ENCODE data around the gene HYLS1. TPM values are rescaled to one million over a fixed set of nuclear protein-coding genes. Genes with fewer than 3 reads are reported as not detected.
A peak's percentile ranks its signal among the peaks of the same experiment; 100 is the strongest.

The HYLS1 gene
- total RNA-seq, 1 experiment from 2014 or later: 8.1 TPM

- no peak for TF ChIP-seq SMAD4 (CRISPR knock-in tag; IDR thresholded peaks at IDR 0.05)
- TF ChIP-seq PRRX2 (CRISPR knock-in tag; IDR thresholded peaks at IDR 0.05): no peak
- TF ChIP-seq AFF4 (CRISPR knock-in tag; IDR thresholded peaks at IDR 0.05; ENCODE audit: borderline replicate concordance): no peak
- TF ChIP-seq ZNF416 (CRISPR knock-in tag; IDR thresholded peaks at IDR 0.05): no peak
- no peak for TF ChIP-seq ZNF512 (CRISPR knock-in tag; IDR thresholded peaks at IDR 0.05; ENCODE audit: borderline replicate concordance)
- TF ChIP-seq ZNF317 (CRISPR knock-in tag; IDR thresholded peaks at IDR 0.05; ENCODE audit: borderline replicate concordance, low read depth): no peak
- no peak for TF ChIP-seq TEAD1 (CRISPR knock-in tag; IDR thresholded peaks at IDR 0.05)
- no peak for TF ChIP-seq ZNF281 (CRISPR knock-in tag; IDR thresholded peaks at IDR 0.05)
- TF ChIP-seq GABPB1 (CRISPR knock-in tag; IDR thresholded peaks at IDR 0.05): no peak
- TF ChIP-seq PRDM15 (CRISPR knock-in tag; IDR thresholded peaks at IDR 0.05): no peak
Measured at GRCh38 chr11:125902277-125902926, 14.9 kb downstream of the HYLS1 start (continued).

GRCh38 chr11:125902927-125903710 lies 15.7 kb downstream of the HYLS1 start, which contains the start of gene PUS3:
Gene PUS3 (minus strand): TSS chr11:125903206. CDS start chr11:125896284, 6,922 bp downstream.
- POLR2A ChIA-PET: interaction anchor here (0.6 to 1.1 kb wide), 3 partner anchors 11 to 439 kb away, joined by 3 to 16 read pairs (median 6); partner anchors contain the start of gene HYLS1
- TF ChIP-seq TEAD1 (CRISPR knock-in tag; IDR thresholded peaks at IDR 0.05) (no peak), GABPB1 (CRISPR knock-in tag; IDR thresholded peaks at IDR 0.05) (0 out of 2 replicates have a peak, but pooled peaks have one; percentile 30), CREM (CRISPR knock-in tag; IDR thresholded peaks at IDR 0.05) (peak; percentile 76; the same call in 1 of the 2 replicates), ELF4 (CRISPR knock-in tag; IDR thresholded peaks at IDR 0.05; ENCODE audit: low read depth) (no peak)
- peaks cover 29% of the 10 kb centered on the region for H3K27me3 Mint-ChIP-seq (ENCODE audit: low read depth)
- peaks cover 24% of the 10 kb centered on the region for H3K36me3 Mint-ChIP-seq
- H3K4me3 Mint-ChIP-seq: peak within 1 kb of the TSS; percentile 96
- H3K4me1 Mint-ChIP-seq: peaks cover 10% of the 10 kb centered on the region
- CTCF ChIA-PET: interaction anchor here (0.6 to 2.4 kb wide), 13 partner anchors 11 to 810 kb away, joined by 3 to 24 read pairs (median 3); partner anchors contain the start of genes CHEK1 and HYLS1
- ATAC-seq (peak; percentile 87), DNase-seq (ENCODE audit: low spot score) (peak; percentile 87)
- no peaks in the 10 kb centered on the region for H3K9me3 Mint-ChIP-seq
- peak within 1 kb of the TSS; percentile 93 for H3K27ac Mint-ChIP-seq
